OCI-LY3 (cell line): ENCODE measurements around the gene LASP1NB.

ENCODE experiments used
- H2AFZ ChIP-seq: fragments of 200-600, 300-600 bp; shearing (Covaris generic); 2 replicates; pipeline ENCODE4 v1.6.0; 2014; ENCODE audit warnings: antibody characterized with exemption, low read depth, low read length
- H3K27ac ChIP-seq: fragments of 200-600, 300-600 bp; sonication (generic); 2 replicates; pipeline ENCODE4 v1.5.1; 2014; ENCODE audit warnings: mild to moderate bottlenecking, low read length, moderate library complexity, mixed read lengths
- H3K27me3 ChIP-seq: fragments of 200-600, 300-600 bp; sonication (generic); 2 replicates; pipeline ENCODE4 v1.6.1; 2014; ENCODE audit warnings: low read depth, low read length, mixed read lengths
- H3K36me3 ChIP-seq: fragments of 200-600, 300-600 bp; sonication (generic); replicated peaks from 2 replicates; pipeline ENCODE3; 2014; ENCODE audit warnings: low read depth, low read length, mixed read lengths
- H3K4me1 ChIP-seq: fragments of 300-600, 200-600 bp; sonication (generic); 2 replicates; pipeline ENCODE4 v1.6.1; 2014; ENCODE audit warnings: low read length, mixed read lengths
- H3K4me2 ChIP-seq: fragments of 200-600, 300-600 bp; sonication (generic); 2 replicates; pipeline ENCODE4 v1.6.1; 2014; ENCODE audit warnings: low read length, mixed read lengths
- H3K4me3 ChIP-seq: fragments of 300-600, 200-600 bp; sonication (generic); 2 replicates; pipeline ENCODE4 v1.5.1; 2014; ENCODE audit warnings: antibody characterized with exemption, mild to moderate bottlenecking, low read length, moderate library complexity
- H3K79me2 ChIP-seq: fragments of 300-600, 200-600 bp; shearing (Covaris generic); 2 replicates; pipeline ENCODE4 v1.6.1; 2014; ENCODE audit warnings: mild to moderate bottlenecking, low read length, mixed read lengths
- H3K9ac ChIP-seq: fragments of 300-600, 200-600 bp; shearing (Covaris generic); 2 replicates; pipeline ENCODE4 v1.6.0; 2014; ENCODE audit warnings: mild to moderate bottlenecking, low read length, moderate library complexity
- H3K9me3 ChIP-seq: fragments of 200-600, 300-600 bp; shearing (Covaris generic); 2 replicates; pipeline ENCODE4 v1.6.1; 2014; ENCODE audit warnings: low read length, mixed read lengths; ENCODE audit not compliant: insufficient read depth
- H4K20me1 ChIP-seq: fragments of 200-600, 300-600 bp; sonication (generic); 2 replicates; pipeline ENCODE4 v1.6.1; 2016; ENCODE audit warnings: low read length, mixed read lengths; ENCODE audit not compliant: insufficient read depth
- EZH2phosphoT487 ChIP-seq: fragments of 200-600 bp; shearing (Covaris generic); IDR thresholded peaks from 2 replicates; pipeline ENCODE4 v1.6.1; 2018; ENCODE audit warnings: antibody characterized with exemption, mixed run types, low read depth
- TF ChIP-seq, protein P1 (sequence below): fragments of 200-600, 300-600 bp; sonication (generic); IDR thresholded peaks from 2 replicates; pipeline ENCODE4 v1.5.1; 2014; ENCODE audit warnings: antibody characterized with exemption, low read length, low read depth

LASP1NB gene

DNA sequence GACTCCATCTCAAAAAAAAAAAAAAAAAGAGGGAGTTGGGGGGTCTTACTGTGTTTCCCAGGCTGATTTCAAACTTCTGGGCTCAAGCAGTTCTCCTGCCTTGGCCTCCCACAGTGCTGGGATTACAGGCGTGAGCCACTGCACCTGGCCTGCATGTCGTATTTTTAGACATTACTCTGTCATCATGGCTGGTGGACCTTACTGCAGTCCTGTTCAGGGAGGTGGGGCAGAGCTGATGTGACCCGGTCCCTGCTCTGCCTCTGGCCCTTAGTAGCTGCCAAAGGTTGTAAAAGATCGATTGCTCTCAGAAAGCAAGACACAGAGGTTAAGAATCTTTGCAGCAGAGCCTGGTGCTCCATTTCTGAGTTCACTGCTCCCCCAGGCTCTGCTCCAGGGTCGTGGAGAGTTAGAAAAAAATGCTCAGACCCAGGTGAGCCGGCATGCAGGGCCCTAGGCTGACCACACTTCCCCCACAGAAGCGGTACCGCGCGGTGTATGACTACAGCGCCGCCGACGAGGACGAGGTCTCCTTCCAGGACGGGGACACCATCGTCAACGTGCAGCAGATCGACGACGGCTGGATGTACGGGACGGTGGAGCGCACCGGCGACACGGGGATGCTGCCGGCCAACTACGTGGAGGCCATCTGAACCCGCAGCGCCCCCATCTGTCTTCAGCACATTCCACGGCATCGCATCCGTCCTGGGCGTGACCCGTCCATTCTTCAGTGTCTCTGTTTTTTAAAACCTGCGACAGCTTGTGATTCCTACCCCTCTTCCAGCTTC lies 7.1 kb upstream of the LASP1NB start:
- Histone ChIP-seq H3K27me3 (no peaks in the 10 kb centered on the region), H3K4me2 (no peak overlapping the region), H3K36me3 (peaks cover 25% of the 10 kb centered on the region), H3K27ac (no peak overlapping the region), H3K4me3 (no peak overlapping the region), H3K79me2 (no peaks in the 10 kb centered on the region), H4K20me1 (no peaks in the 10 kb centered on the region), H2AFZ (no peak overlapping the region), H3K9ac (no peak overlapping the region), H3K4me1 (no peaks in the 10 kb centered on the region), H3K9me3 (no peaks in the 10 kb centered on the region)
- TF ChIP-seq, protein P1, sequence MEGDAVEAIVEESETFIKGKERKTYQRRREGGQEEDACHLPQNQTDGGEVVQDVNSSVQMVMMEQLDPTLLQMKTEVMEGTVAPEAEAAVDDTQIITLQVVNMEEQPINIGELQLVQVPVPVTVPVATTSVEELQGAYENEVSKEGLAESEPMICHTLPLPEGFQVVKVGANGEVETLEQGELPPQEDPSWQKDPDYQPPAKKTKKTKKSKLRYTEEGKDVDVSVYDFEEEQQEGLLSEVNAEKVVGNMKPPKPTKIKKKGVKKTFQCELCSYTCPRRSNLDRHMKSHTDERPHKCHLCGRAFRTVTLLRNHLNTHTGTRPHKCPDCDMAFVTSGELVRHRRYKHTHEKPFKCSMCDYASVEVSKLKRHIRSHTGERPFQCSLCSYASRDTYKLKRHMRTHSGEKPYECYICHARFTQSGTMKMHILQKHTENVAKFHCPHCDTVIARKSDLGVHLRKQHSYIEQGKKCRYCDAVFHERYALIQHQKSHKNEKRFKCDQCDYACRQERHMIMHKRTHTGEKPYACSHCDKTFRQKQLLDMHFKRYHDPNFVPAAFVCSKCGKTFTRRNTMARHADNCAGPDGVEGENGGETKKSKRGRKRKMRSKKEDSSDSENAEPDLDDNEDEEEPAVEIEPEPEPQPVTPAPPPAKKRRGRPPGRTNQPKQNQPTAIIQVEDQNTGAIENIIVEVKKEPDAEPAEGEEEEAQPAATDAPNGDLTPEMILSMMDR = no peak
- TF ChIP-seq EZH2phosphoT487 = no peak

DNA sequence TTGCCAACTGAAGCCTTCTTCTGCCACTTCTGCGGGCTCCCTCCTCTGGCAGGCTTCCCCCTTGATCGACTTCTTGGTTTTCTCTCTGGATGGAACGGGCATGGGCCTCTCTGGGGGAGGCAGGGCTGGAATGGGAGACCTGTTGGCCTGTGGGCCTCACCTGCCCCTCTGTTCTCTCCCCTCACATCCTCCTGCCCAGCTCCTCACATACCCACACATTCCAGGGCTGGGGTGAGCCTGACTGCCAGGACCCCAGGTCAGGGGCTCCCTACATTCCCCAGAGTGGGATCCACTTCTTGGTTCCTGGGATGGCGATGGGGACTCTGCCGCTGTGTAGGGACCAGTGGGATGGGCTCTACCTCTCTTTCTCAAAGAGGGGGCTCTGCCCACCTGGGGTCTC lies 6.5 kb upstream of the LASP1NB start:
- Histone ChIP-seq H3K4me3 (no peak overlapping the region), H3K4me2 (no peak overlapping the region), H3K9me3 (no peaks in the 10 kb centered on the region), H3K4me1 (no peaks in the 10 kb centered on the region), H3K27ac (no peak overlapping the region), H2AFZ (no peak overlapping the region), H3K79me2 (no peaks in the 10 kb centered on the region), H3K36me3 (peaks cover 25% of the 10 kb centered on the region), H3K9ac (no peak overlapping the region), H4K20me1 (no peaks in the 10 kb centered on the region), H3K27me3 (no peaks in the 10 kb centered on the region)
- TF ChIP-seq, protein P1 = no peak
- no peak for TF ChIP-seq EZH2phosphoT487

DNA sequence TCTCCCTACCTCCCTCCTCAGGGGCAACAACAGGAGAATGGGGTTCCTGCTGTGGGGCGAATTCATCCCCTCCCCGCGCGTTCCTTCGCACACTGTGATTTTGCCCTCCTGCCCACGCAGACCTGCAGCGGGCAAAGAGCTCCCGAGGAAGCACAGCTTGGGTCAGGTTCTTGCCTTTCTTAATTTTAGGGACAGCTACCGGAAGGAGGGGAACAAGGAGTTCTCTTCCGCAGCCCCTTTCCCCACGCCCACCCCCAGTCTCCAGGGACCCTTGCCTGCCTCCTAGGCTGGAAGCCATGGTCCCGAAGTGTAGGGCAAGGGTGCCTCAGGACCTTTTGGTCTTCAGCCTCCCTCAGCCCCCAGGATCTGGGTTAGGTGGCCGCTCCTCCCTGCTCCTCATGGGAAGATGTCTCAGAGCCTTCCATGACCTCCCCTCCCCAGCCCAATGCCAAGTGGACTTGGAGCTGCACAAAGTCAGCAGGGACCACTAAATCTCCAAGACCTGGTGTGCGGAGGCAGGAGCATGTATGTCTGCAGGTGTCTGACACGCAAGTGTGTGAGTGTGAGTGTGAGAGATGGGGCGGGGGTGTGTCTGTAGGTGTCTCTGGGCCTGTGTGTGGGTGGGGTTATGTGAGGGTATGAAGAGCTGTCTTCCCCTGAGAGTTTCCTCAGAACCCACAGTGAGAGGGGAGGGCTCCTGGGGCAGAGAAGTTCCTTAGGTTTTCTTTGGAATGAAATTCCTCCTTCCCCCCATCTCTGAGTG lies 5.9 kb upstream of the LASP1NB start:
- no peaks in the 10 kb centered on the region for H3K79me2 ChIP-seq
- H3K4me1 ChIP-seq = no peaks in the 10 kb centered on the region
- H3K27ac ChIP-seq = no peak overlapping the region
- TF ChIP-seq, protein P1 = no peak
- TF ChIP-seq EZH2phosphoT487 = no peak
- H3K27me3 ChIP-seq = no peaks in the 10 kb centered on the region
- no peak overlapping the region for H3K4me3 ChIP-seq
- H4K20me1 ChIP-seq = no peaks in the 10 kb centered on the region
- H3K9ac ChIP-seq = no peak overlapping the region
- peaks cover 25% of the 10 kb centered on the region for H3K36me3 ChIP-seq
- no peak overlapping the region for H3K4me2 ChIP-seq
- H2AFZ ChIP-seq = no peak overlapping the region
- no peaks in the 10 kb centered on the region for H3K9me3 ChIP-seq
